HepG2 (cell line): ENCODE results near the gene DDX23. TPM values are rescaled to one million over a fixed set of nuclear protein-coding genes. Genes with fewer than 3 reads are reported as not detected.

Source experiments
- CREB1 ChIP-seq, 2 experiments: fragments of 450-650 bp in 1 of 2; IDR thresholded peaks; 2 replicates each; pipeline ENCODE4 v1.6.1; 2016 to 2017; ENCODE audit warnings: control low read depth in 1 of 2, mild to moderate bottlenecking in 1 of 2, missing compliant biosample characterization in 1 of 2, missing genetic modification characterization in 1 of 2
- CREM ChIP-seq, 2 experiments: sonication (generic) in 1 of 2; formaldehyde crosslinking in 1 of 2; IDR thresholded peaks; 2 replicates each; pipeline versions ENCODE4 v1.4.0 to v1.6.1; 2016 to 2020; ENCODE audit warnings: antibody characterized with exemption in 1 of 2, mild to moderate bottlenecking in 1 of 2, missing genetic modification reagents in 1 of 2
- DMAP1 ChIP-seq: IDR thresholded peaks from 2 replicates; pipeline ENCODE4 v1.6.1; 2016
- EEA1 ChIP-seq: sonication (generic); formaldehyde crosslinking; IDR thresholded peaks from 2 replicates; pipeline ENCODE4 v1.5.1; 2020; ENCODE audit warnings: mild to moderate bottlenecking, missing genetic modification reagents, borderline replicate concordance
- KDM5A ChIP-seq: fragments of 200-600 bp; sonication (generic); IDR thresholded peaks from 2 replicates; pipeline ENCODE4 v1.7.0; 2018; ENCODE audit warnings: antibody characterized with exemption, mild to moderate bottlenecking, low read length, borderline replicate concordance
- KDM5B ChIP-seq: sonication (generic); formaldehyde crosslinking; IDR thresholded peaks from 2 replicates; pipeline ENCODE4 v1.4.0; 2020; ENCODE audit warnings: missing genetic modification reagents, mild to moderate bottlenecking, borderline replicate concordance
- KLF11 ChIP-seq: IDR thresholded peaks from 2 replicates; pipeline ENCODE4 v1.6.1; 2016; ENCODE audit warnings: missing compliant biosample characterization
- KLF15 ChIP-seq: sonication (generic); formaldehyde crosslinking; IDR thresholded peaks from 2 replicates; pipeline ENCODE4 v1.8.1; 2023; ENCODE audit warnings: borderline replicate concordance, mild to moderate bottlenecking, inconsistent platforms, missing genetic modification reagents, mixed read lengths
- MBNL3 ChIP-seq: fragments of 250-450 bp; sonication (Bioruptor Pico); conservative IDR thresholded peaks from 2 replicates; pipeline ENCODE4 v1.8.0; 2022; ENCODE audit warnings: mild to moderate bottlenecking, inconsistent platforms
- MED8 ChIP-seq: sonication (generic); formaldehyde crosslinking; IDR thresholded peaks from 2 replicates; pipeline ENCODE4 v1.8.1; 2023; ENCODE audit warnings: mild to moderate bottlenecking, missing genetic modification reagents; ENCODE audit not compliant: insufficient replicate concordance
- MEF2D ChIP-seq: sonication (generic); formaldehyde crosslinking; IDR thresholded peaks from 2 replicates; pipeline ENCODE4 v1.5.1; 2020; ENCODE audit warnings: mild to moderate bottlenecking, missing genetic modification reagents
- MIXL1 ChIP-seq: IDR thresholded peaks from 2 replicates; pipeline ENCODE4 v1.6.1; 2016
- MTA3 ChIP-seq: sonication (generic); formaldehyde crosslinking; IDR thresholded peaks from 2 replicates; pipeline ENCODE4 v1.4.0; 2020; ENCODE audit warnings: missing genetic modification reagents
- MXD4 ChIP-seq: IDR thresholded peaks from 2 replicates; pipeline ENCODE4 v1.6.1; 2016; ENCODE audit warnings: mild to moderate bottlenecking, missing biosample characterization, missing genetic modification reagents
- MXI1 ChIP-seq: IDR thresholded peaks from 3 replicates; pipeline ENCODE4 v1.6.1; 2012; ENCODE audit warnings: low read depth, low read length, inconsistent platforms, borderline replicate concordance
- NFYC ChIP-seq: IDR thresholded peaks from 2 replicates; pipeline ENCODE4 v1.6.1; 2016; ENCODE audit warnings: missing genetic modification reagents, missing compliant biosample characterization
- PAF1 ChIP-seq: IDR thresholded peaks from 2 replicates; pipeline ENCODE4 v1.6.1; 2016; ENCODE audit warnings: missing genetic modification reagents, missing compliant biosample characterization
- PHF5A ChIP-seq: IDR thresholded peaks from one replicate; pipeline ENCODE4 v1.6.1; 2018; ENCODE audit warnings: low read depth, missing genetic modification reagents; ENCODE audit not compliant: unreplicated experiment
- REXO4 ChIP-seq: sonication (generic); formaldehyde crosslinking; IDR thresholded peaks from 2 replicates; pipeline ENCODE4 v1.8.0; 2022; ENCODE audit warnings: missing genetic modification reagents, mild to moderate bottlenecking, borderline replicate concordance
- SSRP1 ChIP-seq: IDR thresholded peaks from 2 replicates; pipeline ENCODE4 v1.6.1; 2016; ENCODE audit warnings: control low read depth
- YEATS4 ChIP-seq: sonication (generic); formaldehyde crosslinking; IDR thresholded peaks from 2 replicates; pipeline ENCODE4 v1.4.0; 2020; ENCODE audit warnings: missing genetic modification reagents, borderline replicate concordance
- ZNF205 ChIP-seq: IDR thresholded peaks from 2 replicates; pipeline ENCODE4 v1.6.1; 2018; ENCODE audit warnings: missing biosample characterization, missing genetic modification reagents
- ZNF230 ChIP-seq: sonication (generic); formaldehyde crosslinking; IDR thresholded peaks from 2 replicates; pipeline ENCODE4 v1.4.0; 2020; ENCODE audit warnings: mild to moderate bottlenecking, missing genetic modification reagents
- ZNF350 ChIP-seq: sonication (generic); formaldehyde crosslinking; IDR thresholded peaks from 2 replicates; pipeline ENCODE4 v1.4.0; 2020; ENCODE audit warnings: mild to moderate bottlenecking, low read depth, missing genetic modification reagents, borderline replicate concordance
- ZNF460 ChIP-seq: sonication (generic); formaldehyde crosslinking; IDR thresholded peaks from 2 replicates; pipeline ENCODE4 v1.5.1; 2020; ENCODE audit warnings: missing genetic modification reagents, mild to moderate bottlenecking, borderline replicate concordance
- ZNF670 ChIP-seq: sonication (generic); formaldehyde crosslinking; IDR thresholded peaks from 2 replicates; pipeline ENCODE4 v1.8.0; 2022; ENCODE audit warnings: mild to moderate bottlenecking, missing genetic modification reagents, borderline replicate concordance
- ZNF746 ChIP-seq: sonication (generic); formaldehyde crosslinking; IDR thresholded peaks from 2 replicates; pipeline ENCODE4 v1.8.0; 2022; ENCODE audit warnings: mild to moderate bottlenecking, missing genetic modification reagents
- ZSCAN12 ChIP-seq: sonication (generic); formaldehyde crosslinking; IDR thresholded peaks from 2 replicates; pipeline ENCODE4 v1.9.0; 2021; ENCODE audit warnings: mild to moderate bottlenecking, missing genetic modification reagents
- polyA plus RNA-seq, 8 experiments: library from polyadenylated mRNA; depleted of rRNA in 3 of 8; stranded (reverse) in 7 of 8; unstranded in 1 of 8; fragments of >200 nt; fragmentation: Illumina TruSeq in 4 of 8; extraction: Trizol in 4 of 8; gene quantifications; 2 replicates each; pipeline versions ENCODE4 v1.2.1 to v1.2.3, GENCODE V29; 2011 to 2016; ENCODE audit warnings: low read depth in 4 of 8, missing spikeins in 1 of 8, mixed read lengths in 1 of 8; ENCODE audit not compliant: insufficient read depth in 1 of 8
- total RNA-seq, 5 experiments: library from RNA; depleted of rRNA; stranded (reverse); fragments of >200 nt; fragmentation: Illumina TruSeq; extraction: Trizol; gene quantifications; 2 replicates each; pipeline ENCODE4 v1.2.3, GENCODE V29; 2016; ENCODE audit warnings: low read depth in 1 of 5

The DDX23 gene
- total and polyA plus RNA-seq, 2 of the 13 experiments (the other 11 are each of a cell fraction or from before 2014, with no cell fraction given): 35.7 to 90.0 TPM

GRCh38 chr12:48814262-48815125 lies 37.5 kb downstream of the DDX23 start (continued):
- TF ChIP-seq PAF1 (CRISPR knock-in tag) (no peak), ZNF205 (CRISPR knock-in tag) (no peak; the same call in 1 of the 2 replicates), ZNF670 (0 out of 2 replicates have a peak, but pooled peaks have one; percentile 54), REXO4 (CRISPR knock-in tag) (no peak), MIXL1 (CRISPR knock-in tag) (no peak), ZNF460 (CRISPR knock-in tag) (no peak), KDM5A (no peak), YEATS4 (CRISPR knock-in tag) (no peak; the same call in 1 of the 2 replicates), MXI1 (no peak), SSRP1 (CRISPR knock-in tag) (no peak), EEA1 (peak; percentile 72; the same call in 1 of the 2 replicates), MXD4 (CRISPR knock-in tag) (peak; percentile 50; the same call in 1 of the 2 replicates), ZSCAN12 (CRISPR knock-in tag) (no peak), KDM5B (CRISPR knock-in tag) (peak; percentile 92), MBNL3 (CRISPR knock-in tag) (no peak), NFYC (CRISPR knock-in tag) (no peak), CREM (IDR thresholded peaks at IDR 0.05) (no peak), CREM (CRISPR knock-in tag; IDR thresholded peaks at IDR 0.05) (no peak), ZNF746 (CRISPR knock-in tag) (peak; percentile 9; the same call in 1 of the 2 replicates), MED8 (CRISPR knock-in tag) (no peak), PHF5A (CRISPR knock-in tag) (peak; percentile 65), DMAP1 (no peak), ZNF230 (CRISPR knock-in tag) (0 out of 2 replicates have a peak, but pooled peaks have one; percentile 13), MTA3 (CRISPR knock-in tag) (no peak), CREB1 (IDR thresholded peaks at IDR 0.05) (no peak), CREB1 (CRISPR knock-in tag; IDR thresholded peaks at IDR 0.05) (no peak), KLF15 (peak; percentile 78; the same call in 1 of the 2 replicates), MEF2D (CRISPR knock-in tag) (no peak), KLF11 (CRISPR knock-in tag) (no peak), ZNF350 (CRISPR knock-in tag) (peak; percentile 48; the same call in 1 of the 2 replicates)
